Fibroblast of lung (primary cell): ENCODE data around the gene LRP1. TPM values are rescaled to one million over a fixed set of nuclear protein-coding genes. Genes with fewer than 3 reads are reported as not detected.

Experiments used
- DNase-seq, 2 donors: peaks; one replicate each; pipeline versions ENCODE4 v3.0.0 to v3.0.0-alpha.2; 2010; ENCODE audit warnings: low read depth in 2 of 2
- H2AFZ ChIP-seq: 2 replicates; pipeline ENCODE4 v1.5.1; 2012; ENCODE audit warnings: low read length, control low read depth, inconsistent platforms
- H3K27ac ChIP-seq: 2 replicates; pipeline ENCODE4 v1.5.1; 2011; ENCODE audit warnings: low read length, control low read depth; ENCODE audit not compliant: insufficient read depth
- H3K27me3 ChIP-seq: 2 replicates; pipeline ENCODE4 v1.5.1; 2011; ENCODE audit warnings: mild to moderate bottlenecking, low read length; ENCODE audit not compliant: control insufficient read depth, insufficient read depth
- H3K36me3 ChIP-seq: 2 replicates; pipeline ENCODE4 v1.5.1; 2011; ENCODE audit warnings: low read length; ENCODE audit not compliant: control insufficient read depth, insufficient read depth
- H3K4me1 ChIP-seq: 2 replicates; pipeline ENCODE4 v1.5.1; 2011; ENCODE audit warnings: low read length; ENCODE audit not compliant: control insufficient read depth, insufficient read depth; ENCODE audit errors: extremely low read depth
- H3K4me2 ChIP-seq: 2 replicates; pipeline ENCODE4 v1.5.1; 2011; ENCODE audit warnings: low read length, control low read depth; ENCODE audit not compliant: insufficient read depth; ENCODE audit errors: extremely low read depth
- H3K4me3 ChIP-seq, 4 experiments: fragments of 200-600 bp in 1 of 4; sonication (generic) in 1 of 4; replicated peaks in 1 of 4; 2 replicates each; pipeline ENCODE4 v1.5.1; 2011 to 2016; ENCODE audit warnings: low read length in 4 of 4, low read depth in 3 of 4, mild to moderate bottlenecking in 3 of 4, control low read depth in 2 of 4, inconsistent platforms in 1 of 4, mixed read lengths in 1 of 4; ENCODE audit not compliant: insufficient read depth in 1 of 4; ENCODE audit errors: control extremely low read depth in 1 of 4
- H3K79me2 ChIP-seq: 2 replicates; pipeline ENCODE4 v1.5.1; 2012; ENCODE audit warnings: mild to moderate bottlenecking, low read length, inconsistent platforms; ENCODE audit not compliant: control insufficient read depth, insufficient read depth
- H3K9ac ChIP-seq: 2 replicates; pipeline ENCODE4 v1.5.1; 2011; ENCODE audit warnings: mild to moderate bottlenecking, low read length, control low read depth; ENCODE audit not compliant: insufficient read depth
- H3K9me3 ChIP-seq: 2 replicates; pipeline ENCODE4 v1.5.1; 2012; ENCODE audit warnings: low read depth, low read length; ENCODE audit not compliant: control insufficient read depth, insufficient read depth
- H4K20me1 ChIP-seq: 2 replicates; pipeline ENCODE4 v1.5.1; 2011; ENCODE audit warnings: low read length; ENCODE audit not compliant: control insufficient read depth, insufficient read depth; ENCODE audit errors: extremely low read depth
- CTCF ChIP-seq, 2 donors: IDR thresholded peaks in 1 of 2; conservative IDR thresholded peaks in 1 of 2; 1 replicate in 1 of 2; 2 replicates in 1 of 2; pipeline ENCODE4 v1.5.1; 2011 to 2012; ENCODE audit warnings: low read length in 2 of 2, control low read depth in 1 of 2, inconsistent platforms in 1 of 2, low read depth in 1 of 2, mild to moderate bottlenecking in 1 of 2
- EZH2 ChIP-seq: IDR thresholded peaks from 2 replicates; pipeline ENCODE4 v1.5.1; 2012; ENCODE audit warnings: low read length, control low read depth, mild to moderate bottlenecking; ENCODE audit errors: missing control alignments
- polyA plus RNA-seq, 2 donors: library from polyadenylated mRNA; depleted of rRNA in 1 of 2; stranded (reverse) in 1 of 2; unstranded in 1 of 2; fragments of >200 nt; gene quantifications; 2 replicates each; pipeline ENCODE4 v1.2.1, GENCODE V29; 2011 to 2012; ENCODE audit warnings: missing spikeins in 1 of 2
- total RNA-seq: library from RNA; depleted of rRNA; stranded (reverse); fragments of >200 nt; gene quantifications from 2 replicates; pipeline ENCODE4 v1.2.1, GENCODE V29; 2014

LRP1 gene
- total and polyA plus RNA-seq, 2 donors (not counting 1 experiment from before 2014, with no cell fraction given): 92.2 to 464 TPM

- Histone ChIP-seq H4K20me1 (no peaks in the 10 kb centered on the region), H3K36me3 (peaks cover 75% of the 10 kb centered on the region)
Observed at GRCh38 chr12:57179331-57180086, 51.2 kb downstream of the LRP1 start.

GRCh38 chr12:57180321-57180989 is 52.2 kb downstream of the LRP1 start:
- no peaks in the 10 kb centered on the region for H3K79me2 ChIP-seq
- DNase-seq: no peak
- H3K27me3 ChIP-seq: no peaks in the 10 kb centered on the region
- H3K9me3 ChIP-seq: no peaks in the 10 kb centered on the region
- no peak overlapping the region for H3K27ac ChIP-seq
- peaks cover 77% of the 10 kb centered on the region for H3K36me3 ChIP-seq
- peaks cover 10% of the 10 kb centered on the region for H3K4me1 ChIP-seq
- TF ChIP-seq EZH2 (no peak), CTCF (conservative IDR thresholded peaks at IDR 0.05 in 1 of 2, IDR thresholded peaks at IDR 0.05 in 1 of 2; ENCODE audit: low read depth in 1 of 2, low read length in 2 of 2) (no peak)
- H4K20me1 ChIP-seq: no peaks in the 10 kb centered on the region
- no peak overlapping the region for H3K4me3 ChIP-seq
- H2AFZ ChIP-seq: no peak overlapping the region
- H3K4me2 ChIP-seq: no peak overlapping the region
- no peak overlapping the region for H3K9ac ChIP-seq

More at GRCh38 chr12:57179331-57180086, 51.2 kb downstream of the LRP1 start:
- Histone ChIP-seq H3K27ac (no peak overlapping the region), H3K9me3 (no peaks in the 10 kb centered on the region), H3K27me3 (no peaks in the 10 kb centered on the region), H3K4me3 (no peak overlapping the region), H2AFZ (no peak overlapping the region), H3K79me2 (no peaks in the 10 kb centered on the region), H3K4me2 (no peak overlapping the region), H3K4me1 (peaks cover 11% of the 10 kb centered on the region), H3K9ac (no peak overlapping the region)
- DNase-seq: no peak
- TF ChIP-seq EZH2 (no peak), CTCF (conservative IDR thresholded peaks at IDR 0.05 in 1 of 2, IDR thresholded peaks at IDR 0.05 in 1 of 2; ENCODE audit: low read depth in 1 of 2, low read length in 2 of 2) (no peak)

GRCh38 chr12:57181072-57181471 is 52.8 kb downstream of the LRP1 start:
- DNase-seq: no peak
- TF ChIP-seq CTCF (conservative IDR thresholded peaks at IDR 0.05 in 1 of 2, IDR thresholded peaks at IDR 0.05 in 1 of 2; ENCODE audit: low read depth in 1 of 2, low read length in 2 of 2) (no peak), EZH2 (no peak)
- Histone ChIP-seq H3K27ac (no peak overlapping the region), H3K4me1 (peaks cover 8% of the 10 kb centered on the region), H3K27me3 (no peaks in the 10 kb centered on the region), H3K79me2 (no peaks in the 10 kb centered on the region), H3K9ac (no peak overlapping the region), H3K4me3 (no peak overlapping the region), H3K36me3 (peaks cover 78% of the 10 kb centered on the region), H3K4me2 (no peak overlapping the region), H2AFZ (no peak overlapping the region), H3K9me3 (no peaks in the 10 kb centered on the region), H4K20me1 (no peaks in the 10 kb centered on the region)
